NK-92 (cell line): ENCODE results near the gene TMPRSS3.

Experiments used
- DNase-seq: peaks from one replicate; lab custom pipeline; 2025; ENCODE audit not compliant: unreplicated experiment; lab: John Stamatoyannopoulos, UW

Gene TMPRSS3

GRCh38 chr21:42338729-42339715 is 56.8 kb downstream of the TMPRSS3 start:
- DNase-seq: no peak

- DNase-seq: no peak
Observed at GRCh38 chr21:42337830-42338728, 57.8 kb downstream of the TMPRSS3 start.

GRCh38 chr21:42337276-42337675 is 58.6 kb downstream of the TMPRSS3 start:
- no peak for DNase-seq

- DNase-seq: no peak
Observed at GRCh38 chr21:42336054-42336453, 59.8 kb downstream of the TMPRSS3 start.

GRCh38 chr21:42332557-42333317 is 63.1 kb downstream of the TMPRSS3 start:
- no peak for DNase-seq

- DNase-seq: no peak
Observed at GRCh38 chr21:42331660-42332059, 64.2 kb downstream of the TMPRSS3 start.

GRCh38 chr21:42330380-42331371 is 65.2 kb downstream of the TMPRSS3 start:
- DNase-seq: no peak

GRCh38 chr21:42324896-42325295 is 71.0 kb downstream of the TMPRSS3 start:
- no peak for DNase-seq
